SH-SY5Y (cell line): ENCODE results near the gene LRRC23.

Source experiments
- GATA2 ChIP-seq: IDR thresholded peaks from 2 replicates; pipeline ENCODE4 v1.6.1; 2011; ENCODE audit warnings: mild to moderate bottlenecking, low read depth, low read length
- GATA3 ChIP-seq: IDR thresholded peaks from 2 replicates; pipeline ENCODE4 v1.6.1; 2011; ENCODE audit warnings: low read depth, mild to moderate bottlenecking, low read length, moderate library complexity

GRCh38 chr12:6938353-6939190 lies 34.0 kb downstream of the LRRC23 start:
- TF ChIP-seq GATA3 (no peak), GATA2 (no peak)
